Fibroblast of mammary gland (primary cell): Measurements from ENCODE around the gene DPT.
A peak's percentile ranks its signal among the peaks of the same experiment; 100 is the strongest.

Experiments used
- DNase-seq: peaks from one replicate; pipeline ENCODE4 v3.0.0-alpha.2; 2010; ENCODE audit warnings: low read depth
- H3K4me3 ChIP-seq: 2 replicates; pipeline ENCODE4 v1.5.1; 2011; ENCODE audit warnings: low read depth, mild to moderate bottlenecking, low read length, moderate library complexity; ENCODE audit not compliant: control insufficient read depth
- TF ChIP-seq, protein P1 (sequence below): conservative IDR thresholded peaks from 2 replicates; pipeline ENCODE4 v1.5.1; 2011; ENCODE audit warnings: low read depth, low read length, inconsistent platforms; ENCODE audit not compliant: control insufficient read depth, insufficient read depth

The DPT gene

GRCh38 chr1:168731244-168731953, 2.4 kb upstream of the DPT start:
- no peak for DNase-seq
- no peak overlapping the region for H3K4me3 ChIP-seq
- TF ChIP-seq, protein P1, sequence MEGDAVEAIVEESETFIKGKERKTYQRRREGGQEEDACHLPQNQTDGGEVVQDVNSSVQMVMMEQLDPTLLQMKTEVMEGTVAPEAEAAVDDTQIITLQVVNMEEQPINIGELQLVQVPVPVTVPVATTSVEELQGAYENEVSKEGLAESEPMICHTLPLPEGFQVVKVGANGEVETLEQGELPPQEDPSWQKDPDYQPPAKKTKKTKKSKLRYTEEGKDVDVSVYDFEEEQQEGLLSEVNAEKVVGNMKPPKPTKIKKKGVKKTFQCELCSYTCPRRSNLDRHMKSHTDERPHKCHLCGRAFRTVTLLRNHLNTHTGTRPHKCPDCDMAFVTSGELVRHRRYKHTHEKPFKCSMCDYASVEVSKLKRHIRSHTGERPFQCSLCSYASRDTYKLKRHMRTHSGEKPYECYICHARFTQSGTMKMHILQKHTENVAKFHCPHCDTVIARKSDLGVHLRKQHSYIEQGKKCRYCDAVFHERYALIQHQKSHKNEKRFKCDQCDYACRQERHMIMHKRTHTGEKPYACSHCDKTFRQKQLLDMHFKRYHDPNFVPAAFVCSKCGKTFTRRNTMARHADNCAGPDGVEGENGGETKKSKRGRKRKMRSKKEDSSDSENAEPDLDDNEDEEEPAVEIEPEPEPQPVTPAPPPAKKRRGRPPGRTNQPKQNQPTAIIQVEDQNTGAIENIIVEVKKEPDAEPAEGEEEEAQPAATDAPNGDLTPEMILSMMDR: no peak

DNA sequence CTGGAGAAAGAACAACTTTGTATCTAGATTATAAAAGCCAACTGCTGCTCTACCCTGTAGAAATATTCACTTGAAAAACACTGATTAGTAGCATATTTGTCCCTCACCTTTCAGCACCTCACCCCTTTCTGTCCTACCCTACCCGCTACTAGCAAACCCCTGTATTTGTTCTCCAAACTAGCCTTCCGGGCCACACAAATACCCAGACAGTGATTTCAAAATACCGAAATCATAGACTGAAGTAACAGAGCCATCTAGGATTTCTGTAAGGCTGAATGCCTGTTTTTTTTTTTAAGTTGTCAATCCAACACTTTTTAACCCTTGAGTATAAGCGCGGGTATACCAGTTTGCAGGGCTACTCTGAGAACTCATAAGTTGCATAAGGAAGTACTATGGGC, 398 bp upstream of the DPT start:
- no peak for DNase-seq
- H3K4me3 ChIP-seq: no peak overlapping the region
- TF ChIP-seq, protein P1: no peak

DNA sequence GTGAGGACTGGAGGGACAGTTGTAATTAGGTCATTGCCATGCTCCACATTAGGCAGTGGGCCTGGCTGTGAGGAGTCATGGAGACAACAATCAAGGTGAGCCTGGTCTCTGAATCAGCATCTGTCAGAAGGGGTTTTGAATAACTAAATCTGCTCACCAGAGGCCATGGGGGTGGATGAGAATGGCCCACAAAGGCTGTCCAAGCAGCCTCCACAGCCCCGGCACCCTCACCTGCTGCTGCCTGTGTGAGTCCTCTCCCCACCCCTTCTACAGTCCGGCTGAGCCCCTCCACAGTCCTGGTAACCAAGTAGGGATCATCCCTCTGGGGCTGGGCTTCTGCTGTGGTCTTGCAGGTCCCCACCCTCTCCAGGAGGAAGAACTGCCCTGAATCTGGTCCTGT, 2.3 kb downstream of the DPT start:
- TF ChIP-seq, protein P1: no peak
- DNase-seq: no peak
- no peak overlapping the region for H3K4me3 ChIP-seq

GRCh38 chr1:168726281-168726680, 2.7 kb downstream of the DPT start:
- TF ChIP-seq, protein P1: no peak
- no peak overlapping the region for H3K4me3 ChIP-seq
- peak; percentile 10 for DNase-seq

DNA sequence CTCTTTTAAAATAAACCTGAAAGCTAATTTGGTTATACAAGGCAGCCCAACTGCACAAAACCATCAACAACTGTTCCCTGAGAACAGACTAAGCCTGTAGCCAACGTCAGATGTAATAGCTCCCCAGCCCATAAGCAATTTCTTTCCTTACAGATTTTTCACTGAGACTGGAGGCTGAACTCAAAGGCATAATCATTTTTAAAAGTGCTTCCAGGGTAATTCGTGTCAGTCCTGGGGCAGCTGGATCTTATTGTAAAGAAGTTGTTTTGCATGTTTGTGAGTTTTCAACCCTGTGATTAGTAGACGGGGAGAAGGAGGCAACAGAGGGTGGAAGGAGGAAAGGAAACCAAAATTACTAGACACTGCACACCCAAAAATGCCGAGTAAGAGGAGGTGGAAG, 3.2 kb downstream of the DPT start:
- TF ChIP-seq, protein P1: no peak
- DNase-seq: no peak
- no peak overlapping the region for H3K4me3 ChIP-seq

DNA sequence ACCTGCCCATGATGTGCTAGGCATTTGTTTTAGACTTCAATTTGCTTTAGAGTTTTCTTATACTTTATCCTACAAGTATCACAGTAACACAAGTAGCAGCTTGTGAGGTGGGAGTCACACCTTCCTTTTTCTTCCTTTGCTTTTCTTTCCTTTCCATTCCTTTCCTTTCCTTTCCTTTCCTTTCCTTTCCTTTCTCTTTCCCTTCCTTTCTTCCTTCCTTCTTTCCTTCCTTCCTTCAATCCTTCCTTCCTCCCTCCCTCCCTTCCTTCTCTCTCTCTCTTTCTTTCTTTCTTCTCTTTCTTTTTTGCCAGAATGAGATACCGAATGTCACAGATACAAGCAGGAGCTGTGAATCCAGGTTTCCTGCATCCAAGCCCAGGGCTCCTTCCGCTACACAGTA, 3.9 kb downstream of the DPT start:
- TF ChIP-seq, protein P1: no peak
- no peak for DNase-seq
- no peak overlapping the region for H3K4me3 ChIP-seq

DNA sequence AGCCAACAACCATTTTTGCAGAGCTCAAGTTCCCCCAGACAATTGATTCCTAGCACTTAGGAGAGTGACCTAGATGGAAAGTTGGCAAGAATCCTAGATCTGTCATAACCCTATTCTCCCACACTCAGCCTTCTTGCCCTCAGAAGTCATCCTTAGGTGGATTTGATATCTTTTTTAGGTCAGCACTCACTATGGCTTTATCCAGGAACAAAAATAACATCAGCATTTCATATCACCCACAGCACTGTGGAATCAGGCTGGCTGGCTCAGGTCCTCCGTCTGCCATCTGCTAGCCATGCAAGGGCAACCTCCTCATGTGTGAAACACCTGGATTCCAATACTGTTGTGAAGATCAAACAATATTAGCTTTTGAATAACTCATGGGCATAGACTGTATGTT, 6.0 kb downstream of the DPT start:
- TF ChIP-seq, protein P1: no peak
- DNase-seq: no peak

More for the DNA sequence above, 6.0 kb downstream of the DPT start:
- H3K4me3 ChIP-seq: no peak overlapping the region
